PC-9 (cell line): Measurements from ENCODE around the gene NEBL. TPM values are rescaled to one million over a fixed set of nuclear protein-coding genes. Genes with fewer than 3 reads are reported as not detected.

Experiments used
- BruUV-seq: library from RNA; stranded (reverse); fragments of 400-500 nt; replicated peaks from 2 replicates; lab custom pipeline; 2021; lab: Mats Ljungman, UMichigan
- CTCF ChIA-PET: fragments of 300-600 bp; sonication (Branson Sonifier 250); formaldehyde crosslinking; loops from one replicate; lab custom pipeline; 2022; ENCODE audit warnings: antibody characterized with exemption; lab: Charles Lee
- POLR2A ChIA-PET: fragments of 300-600 bp; sonication (Branson Sonifier 250); formaldehyde crosslinking; loops from one replicate; lab custom pipeline; 2022; ENCODE audit warnings: antibody characterized with exemption; ENCODE audit not compliant: unreplicated experiment; lab: Charles Lee
- DNase-seq, 2 experiments: peaks; one replicate each; pipeline versions ENCODE4 v3.0.0 to v3.0.0-alpha.2; 2015 to 2022; ENCODE audit warnings: mixed read lengths in 1 of 2
- H2AFZ ChIP-seq: fragments of 200-600 bp; sonication (generic); 2 replicates; pipeline ENCODE4 v1.8.1; 2017; ENCODE audit warnings: antibody characterized with exemption
- H3F3A ChIP-seq: fragments of 200-600 bp; sonication (generic); 2 replicates; pipeline ENCODE4 v1.8.1; 2017; ENCODE audit warnings: antibody characterized with exemption, mild to moderate bottlenecking, low read depth; ENCODE audit not compliant: insufficient read depth
- H3K27ac ChIP-seq: fragments of 200-600 bp; sonication (generic); 2 replicates; pipeline ENCODE4 v1.6.1; 2016; ENCODE audit warnings: mixed run types
- H3K27me3 ChIP-seq: fragments of 200-600 bp; sonication (generic); 2 replicates; pipeline ENCODE4 v1.6.1; 2016; ENCODE audit warnings: low read depth, mixed run types; ENCODE audit not compliant: insufficient read depth
- H3K36me3 ChIP-seq: fragments of 200-600 bp; sonication (generic); 2 replicates; pipeline ENCODE4 v1.6.1; 2016; ENCODE audit warnings: low read depth, mixed run types
- H3K4me1 ChIP-seq: fragments of 200-600 bp; sonication (generic); replicated peaks from 2 replicates; pipeline ENCODE4 v1.6.1; 2016; ENCODE audit warnings: mixed run types; ENCODE audit not compliant: insufficient read depth
- H3K4me2 ChIP-seq: fragments of 200-600 bp; sonication (generic); 2 replicates; pipeline ENCODE4 v1.6.1; 2017; ENCODE audit warnings: mixed run types
- H3K4me3 ChIP-seq: fragments of 200-600 bp; sonication (generic); 2 replicates; pipeline ENCODE4 v1.6.1; 2016; ENCODE audit warnings: mixed run types
- H3K79me2 ChIP-seq: fragments of 200-600 bp; sonication (generic); 2 replicates; pipeline ENCODE4 v1.6.1; 2017; ENCODE audit warnings: low read depth, mixed run types
- H3K9me2 ChIP-seq: fragments of 200-600 bp; sonication (generic); 2 replicates; pipeline ENCODE4 v1.8.1; 2017; ENCODE audit warnings: mild to moderate bottlenecking; ENCODE audit not compliant: insufficient read depth
- H3K9me3 ChIP-seq: fragments of 200-600 bp; sonication (generic); 2 replicates; pipeline ENCODE4 v1.8.1; 2016; ENCODE audit warnings: low read depth; ENCODE audit not compliant: insufficient read depth
- H4K20me1 ChIP-seq: fragments of 200-600 bp; sonication (generic); 2 replicates; pipeline ENCODE4 v1.8.1; 2017; ENCODE audit not compliant: insufficient read depth
- EZH2 ChIP-seq: fragments of 200-600 bp; sonication (generic); IDR thresholded peaks from 2 replicates; pipeline ENCODE4 v1.8.0; 2017; ENCODE audit warnings: antibody characterized with exemption, low read depth
- intact Hi-C: fragments of 100-400 bp; cut with micrococcal nuclease; formaldehyde crosslinking; loops from one replicate; pipeline ENCODE4 v1.10.0; 2022; ENCODE audit not compliant: unreplicated experiment
- total RNA-seq: library from RNA; stranded (reverse); gene quantifications from 2 replicates; pipeline ENCODE4 v1.2.3, GENCODE V29; 2021
- TF ChIP-seq, protein P1 (sequence below): fragments of 200-600 bp; sonication (generic); conservative IDR thresholded peaks from 2 replicates; pipeline ENCODE4 v1.6.1; 2017; ENCODE audit warnings: mixed run types, antibody characterized with exemption, mild to moderate bottlenecking, moderate library complexity

The NEBL gene
- total RNA-seq, 1 experiment from 2014 or later = 22.6 TPM

GRCh38 chr10:20835335-20835734 is 61.8 kb downstream of the NEBL start:
- CTCF ChIA-PET = no interaction called here
- no peak overlapping the region for H2AFZ ChIP-seq
- no peaks in the 10 kb centered on the region for H3K79me2 ChIP-seq
- intact Hi-C loops = no loop called here
- H3K27ac ChIP-seq = no peak overlapping the region
- no peaks in the 10 kb centered on the region for H3K9me2 ChIP-seq
- no peaks in the 10 kb centered on the region for H4K20me1 ChIP-seq
- H3F3A ChIP-seq = no peaks in the 10 kb centered on the region
- H3K4me1 ChIP-seq = no peaks in the 10 kb centered on the region
- 0 out of 2 replicates have a peak, but pooled peaks cover 3% of the 10 kb centered on the region for H3K9me3 ChIP-seq
- TF ChIP-seq, protein P1, sequence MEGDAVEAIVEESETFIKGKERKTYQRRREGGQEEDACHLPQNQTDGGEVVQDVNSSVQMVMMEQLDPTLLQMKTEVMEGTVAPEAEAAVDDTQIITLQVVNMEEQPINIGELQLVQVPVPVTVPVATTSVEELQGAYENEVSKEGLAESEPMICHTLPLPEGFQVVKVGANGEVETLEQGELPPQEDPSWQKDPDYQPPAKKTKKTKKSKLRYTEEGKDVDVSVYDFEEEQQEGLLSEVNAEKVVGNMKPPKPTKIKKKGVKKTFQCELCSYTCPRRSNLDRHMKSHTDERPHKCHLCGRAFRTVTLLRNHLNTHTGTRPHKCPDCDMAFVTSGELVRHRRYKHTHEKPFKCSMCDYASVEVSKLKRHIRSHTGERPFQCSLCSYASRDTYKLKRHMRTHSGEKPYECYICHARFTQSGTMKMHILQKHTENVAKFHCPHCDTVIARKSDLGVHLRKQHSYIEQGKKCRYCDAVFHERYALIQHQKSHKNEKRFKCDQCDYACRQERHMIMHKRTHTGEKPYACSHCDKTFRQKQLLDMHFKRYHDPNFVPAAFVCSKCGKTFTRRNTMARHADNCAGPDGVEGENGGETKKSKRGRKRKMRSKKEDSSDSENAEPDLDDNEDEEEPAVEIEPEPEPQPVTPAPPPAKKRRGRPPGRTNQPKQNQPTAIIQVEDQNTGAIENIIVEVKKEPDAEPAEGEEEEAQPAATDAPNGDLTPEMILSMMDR = no peak
- no peak for TF ChIP-seq EZH2
- H3K36me3 ChIP-seq = no peaks in the 10 kb centered on the region
- no peak for DNase-seq
- no peaks in the 10 kb centered on the region for H3K27me3 ChIP-seq
- no peak overlapping the region for H3K4me3 ChIP-seq
- POLR2A ChIA-PET = no interaction called here
- BruUV-seq = no TSS peak
- no peak overlapping the region for H3K4me2 ChIP-seq

DNA sequence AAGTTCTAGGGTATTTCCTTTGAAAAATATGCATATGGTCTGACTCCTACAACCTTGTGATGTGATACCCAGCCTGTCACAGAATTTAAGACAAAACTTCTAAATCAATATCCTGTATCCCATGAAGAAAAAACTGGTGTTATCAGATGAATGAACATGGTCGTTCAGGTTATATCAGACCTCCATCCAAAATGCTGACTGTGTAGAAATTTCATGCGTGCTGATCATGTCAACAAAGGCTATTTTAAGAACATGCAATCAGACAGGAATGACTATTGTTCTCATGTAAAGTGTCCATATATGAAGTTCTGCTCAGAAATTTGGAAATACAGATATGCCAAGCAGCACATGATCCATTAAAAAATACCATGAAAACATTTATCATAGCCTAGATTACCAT is 62.3 kb downstream of the NEBL start:
- Histone ChIP-seq H3K27ac (no peak overlapping the region), H3F3A (no peaks in the 10 kb centered on the region), H2AFZ (no peak overlapping the region), H3K4me1 (no peaks in the 10 kb centered on the region), H3K9me3 (0 out of 2 replicates have a peak, but pooled peaks cover 3% of the 10 kb centered on the region), H3K36me3 (no peaks in the 10 kb centered on the region), H4K20me1 (no peaks in the 10 kb centered on the region), H3K27me3 (no peaks in the 10 kb centered on the region), H3K4me3 (no peak overlapping the region), H3K4me2 (no peak overlapping the region), H3K9me2 (no peaks in the 10 kb centered on the region), H3K79me2 (no peaks in the 10 kb centered on the region)
- intact Hi-C loops = no loop called here
- TF ChIP-seq, protein P1 = no peak
- no peak for TF ChIP-seq EZH2
- BruUV-seq = no TSS peak
- CTCF ChIA-PET = no interaction called here
- POLR2A ChIA-PET = no interaction called here
- no peak for DNase-seq

- POLR2A ChIA-PET = no interaction called here
- Histone ChIP-seq H3K36me3 (no peaks in the 10 kb centered on the region), H3K27ac (no peak overlapping the region), H3K4me3 (no peak overlapping the region), H2AFZ (no peak overlapping the region), H4K20me1 (no peaks in the 10 kb centered on the region), H3K4me2 (no peak overlapping the region), H3K9me3 (no peaks in the 10 kb centered on the region), H3K27me3 (no peaks in the 10 kb centered on the region), H3K4me1 (0 out of 2 replicates have a peak, but pooled peaks cover under 1% of the 10 kb centered on the region), H3K79me2 (no peaks in the 10 kb centered on the region), H3F3A (no peaks in the 10 kb centered on the region), H3K9me2 (no peaks in the 10 kb centered on the region)
- intact Hi-C loops = no loop called here
- CTCF ChIA-PET = no interaction called here
- TF ChIP-seq EZH2 = no peak
- TF ChIP-seq, protein P1 = no peak
- no TSS peak for BruUV-seq
- no peak for DNase-seq
Observed at GRCh38 chr10:20822825-20823224, 74.3 kb downstream of the NEBL start.
